ENCODE results near the gene KRT37.
"Not testable (repeated sequence)": the region's sequence is repeated elsewhere in the genome, so short reads cannot be mapped to it uniquely, and the experiment has no call there.

Gene KRT37

GRCh38 chr17:41396996-41397660 is 27.3 kb downstream of the KRT37 start, which contains the start of gene KRT31:
Gene KRT31 (minus strand): TSS chr17:41397608. CDS start chr17:41397539, 69 bp downstream.
- H3K4me3 ChIP-seq (ENCODE audit: low read depth, low read length), result no peak within 1 kb of the TSS
- DNase-seq (ENCODE audit: low read depth), result no peak
- no peak for TF ChIP-seq CTCF (IDR thresholded peaks at IDR 0.05; ENCODE audit: low read depth, low read length)
- TF ChIP-seq POLR2A (IDR thresholded peaks at IDR 0.05; ENCODE audit: extremely low read depth, insufficient read length), result no peak
- no peak for TF ChIP-seq MYC (IDR thresholded peaks at IDR 0.05; ENCODE audit: low read depth, low read length)
- TF ChIP-seq, protein P1, sequence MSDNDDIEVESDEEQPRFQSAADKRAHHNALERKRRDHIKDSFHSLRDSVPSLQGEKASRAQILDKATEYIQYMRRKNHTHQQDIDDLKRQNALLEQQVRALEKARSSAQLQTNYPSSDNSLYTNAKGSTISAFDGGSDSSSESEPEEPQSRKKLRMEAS (IDR thresholded peaks at IDR 0.05; ENCODE audit: low read depth, low read length), result no peak

DNA sequence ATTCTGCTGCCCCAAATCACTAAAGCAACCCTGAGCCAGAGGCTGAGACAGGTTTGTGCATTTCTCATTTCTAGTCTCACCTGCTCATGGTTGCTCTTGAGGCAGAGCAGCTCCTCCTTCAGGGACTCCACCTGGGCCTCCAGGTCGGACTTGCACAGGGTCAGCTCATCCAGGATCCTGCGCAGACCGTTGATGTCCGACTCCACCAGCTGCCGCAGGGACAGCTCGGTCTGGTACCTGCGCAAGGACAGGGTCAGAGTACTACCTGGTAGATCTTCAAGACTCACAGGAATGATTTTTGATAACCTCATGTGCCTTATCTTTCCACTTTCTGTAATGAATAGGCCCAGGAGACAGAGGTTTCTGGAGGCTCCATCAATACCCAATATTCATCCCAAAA is 28.0 kb downstream of the KRT37 start:
- no peak for TF ChIP-seq POLR2A (IDR thresholded peaks at IDR 0.05; ENCODE audit: extremely low read depth, insufficient read length)
- TF ChIP-seq MYC (IDR thresholded peaks at IDR 0.05; ENCODE audit: low read depth, low read length), result no peak
- TF ChIP-seq, protein P1 (IDR thresholded peaks at IDR 0.05; ENCODE audit: low read depth, low read length), result no peak
- no peak for TF ChIP-seq CTCF (IDR thresholded peaks at IDR 0.05; ENCODE audit: low read depth, low read length)
- no peak overlapping the region for H3K4me3 ChIP-seq (ENCODE audit: low read depth, low read length)
- no peak for DNase-seq (ENCODE audit: low read depth)

DNA sequence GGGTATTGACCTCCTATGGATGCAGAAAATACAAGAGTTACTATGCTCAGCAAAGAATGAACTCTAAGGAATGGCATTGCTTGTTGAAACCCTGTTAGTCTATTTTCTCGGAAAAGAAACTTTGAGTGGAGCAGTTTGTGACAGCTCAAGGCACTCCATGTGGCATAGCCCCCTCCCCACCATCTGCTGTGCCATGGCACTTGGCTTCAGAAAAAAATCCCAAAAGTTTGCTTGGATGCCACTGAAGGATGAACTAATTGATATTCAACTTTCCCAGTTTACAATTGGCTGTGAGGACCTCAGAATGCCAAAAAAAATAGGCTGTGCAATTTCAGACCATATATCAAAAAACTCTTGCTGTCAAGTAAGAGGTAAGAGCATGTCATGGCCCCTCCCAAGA is 28.8 kb downstream of the KRT37 start:
- no peak overlapping the region for H3K4me3 ChIP-seq (ENCODE audit: low read depth, low read length)
- no peak for DNase-seq (ENCODE audit: low read depth)
- no peak for TF ChIP-seq CTCF (IDR thresholded peaks at IDR 0.05; ENCODE audit: low read depth, low read length)

DNA sequence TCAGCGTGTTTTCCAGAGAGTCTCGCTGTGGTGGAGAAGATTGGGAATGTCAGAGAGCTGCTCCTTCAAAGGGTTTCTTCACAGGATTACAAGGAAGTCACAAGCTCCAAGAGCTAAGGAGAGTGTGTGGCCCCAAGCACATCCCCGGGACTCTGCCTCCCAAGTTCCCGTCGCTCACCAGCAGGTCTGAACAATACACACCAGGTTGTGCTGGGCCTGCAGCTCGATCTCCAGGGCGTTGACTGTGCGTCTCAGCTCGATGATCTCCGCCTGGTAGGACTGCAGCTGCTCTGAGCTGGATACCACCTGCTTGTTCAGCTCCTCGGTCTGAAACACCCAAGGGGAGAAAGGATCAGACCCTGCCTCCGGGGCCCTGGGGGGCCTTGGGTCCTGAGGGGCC is 29.3 kb downstream of the KRT37 start:
- DNase-seq (ENCODE audit: low read depth); H3K4me3 ChIP-seq (ENCODE audit: low read depth, low read length): not testable (repeated sequence)

DNA sequence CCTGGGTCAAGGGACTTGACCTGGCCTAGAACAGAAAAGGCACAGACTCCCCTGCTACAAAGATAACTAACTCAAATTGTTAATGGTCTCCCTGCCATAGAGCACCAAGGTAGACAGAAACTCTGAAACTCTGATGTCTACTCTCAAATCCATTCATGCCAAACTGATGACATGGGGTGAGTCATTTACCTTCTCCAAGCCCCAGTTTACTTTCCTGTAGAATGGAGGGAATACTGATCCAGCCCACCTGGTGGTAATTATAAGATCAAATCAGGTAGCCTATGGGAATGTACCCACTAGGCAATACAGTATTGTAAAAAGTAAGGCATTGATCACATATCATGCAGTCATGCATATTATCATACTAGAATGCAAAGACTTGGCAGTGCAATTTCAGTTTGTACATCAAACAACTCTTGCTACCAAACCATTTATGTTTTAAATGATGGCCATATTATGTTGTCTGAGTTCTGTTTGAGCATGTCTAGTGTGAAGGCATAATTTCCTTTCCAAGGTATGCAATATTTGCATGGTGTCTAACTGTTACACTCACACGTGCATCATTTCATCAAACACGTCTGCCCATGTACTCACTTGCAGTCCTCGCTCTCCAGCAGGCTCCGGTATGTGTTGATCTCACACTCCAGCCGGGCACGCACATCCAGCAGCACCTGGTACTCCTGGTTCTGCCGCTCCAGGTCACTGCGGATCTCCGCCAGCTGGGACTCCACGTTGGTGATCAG is 30.0 kb downstream of the KRT37 start:
- no peak for DNase-seq (ENCODE audit: low read depth)
- TF ChIP-seq CTCF (IDR thresholded peaks at IDR 0.05; ENCODE audit: low read depth, low read length), result no peak
- no peak for TF ChIP-seq POLR2A (IDR thresholded peaks at IDR 0.05; ENCODE audit: extremely low read depth, insufficient read length)
- TF ChIP-seq, protein P1 (IDR thresholded peaks at IDR 0.05; ENCODE audit: low read depth, low read length), result no peak
- TF ChIP-seq MYC (IDR thresholded peaks at IDR 0.05; ENCODE audit: low read depth, low read length), result no peak
- H3K4me3 ChIP-seq (ENCODE audit: low read depth, low read length), result no peak overlapping the region

DNA sequence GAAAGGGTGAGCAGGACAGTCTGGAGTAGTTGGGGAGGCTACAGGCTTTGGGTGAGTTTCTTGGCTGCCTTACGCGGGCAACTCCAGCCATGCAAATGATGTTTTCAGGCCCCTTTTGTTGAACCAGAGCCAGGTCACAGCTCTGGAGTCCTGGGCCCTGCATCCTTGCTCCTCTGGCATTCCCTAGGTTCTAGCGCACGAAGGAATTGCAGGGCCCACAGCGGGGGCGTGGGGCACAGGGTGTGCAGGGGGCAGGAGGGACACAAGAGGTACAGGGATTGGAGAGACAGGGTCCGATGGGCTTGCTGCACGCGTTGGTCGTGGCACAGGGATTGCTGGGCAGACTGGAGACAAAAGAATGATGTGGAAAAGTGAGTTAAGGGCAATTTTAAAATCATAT is 30.6 kb downstream of the KRT37 start:
- TF ChIP-seq MYC (IDR thresholded peaks at IDR 0.05; ENCODE audit: low read depth, low read length) (no peak), POLR2A (IDR thresholded peaks at IDR 0.05; ENCODE audit: extremely low read depth, insufficient read length) (no peak), CTCF (IDR thresholded peaks at IDR 0.05; ENCODE audit: low read depth, low read length) (no peak)
- TF ChIP-seq, protein P1 (IDR thresholded peaks at IDR 0.05; ENCODE audit: low read depth, low read length), result no peak
- DNase-seq (ENCODE audit: low read depth), result no peak
- H3K4me3 ChIP-seq (ENCODE audit: low read depth, low read length), result no peak overlapping the region
